HG02798 (cell line): ENCODE data around the gene PAM16.
"Not testable (repeated sequence)": the region's sequence is repeated elsewhere in the genome, so short reads cannot be mapped to it uniquely, and the experiment has no call there.

ENCODE experiments used
- ATAC-seq: cut with Tn5 transposase; IDR thresholded peaks from one replicate; pipeline ENCODE4 v1.9.1; 2021; ENCODE audit warnings: mild to moderate bottlenecking; ENCODE audit not compliant: unreplicated experiment, poor library complexity

Gene PAM16

DNA sequence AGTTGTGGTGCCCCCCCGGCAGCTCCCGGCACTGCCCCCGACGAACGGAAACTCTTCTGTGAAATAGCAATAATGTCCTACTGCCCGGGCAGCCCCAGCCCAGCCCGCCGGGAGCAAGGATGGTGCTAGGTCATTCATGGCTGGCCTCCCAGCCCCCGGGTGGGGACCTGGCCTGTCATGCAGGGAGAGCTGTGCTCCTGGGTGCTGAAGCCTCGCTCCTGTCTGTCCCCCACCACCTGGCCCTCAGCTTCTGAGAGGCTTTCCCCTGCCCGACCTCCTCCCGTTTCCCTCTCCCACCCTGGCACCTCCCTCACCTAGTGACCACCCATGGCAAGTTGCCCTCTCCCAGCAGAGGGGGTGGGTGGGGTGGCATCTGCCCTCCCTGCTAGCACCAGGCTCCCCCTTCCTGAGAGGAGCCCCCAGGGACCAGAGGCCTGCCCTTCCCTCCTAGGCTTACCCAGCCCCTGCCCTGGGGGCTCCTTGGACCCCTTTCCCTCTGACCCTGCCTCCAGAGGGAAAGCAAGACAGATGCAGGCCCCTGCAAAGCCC is 13.5 kb downstream of the PAM16 start:
- no peak for ATAC-seq

DNA sequence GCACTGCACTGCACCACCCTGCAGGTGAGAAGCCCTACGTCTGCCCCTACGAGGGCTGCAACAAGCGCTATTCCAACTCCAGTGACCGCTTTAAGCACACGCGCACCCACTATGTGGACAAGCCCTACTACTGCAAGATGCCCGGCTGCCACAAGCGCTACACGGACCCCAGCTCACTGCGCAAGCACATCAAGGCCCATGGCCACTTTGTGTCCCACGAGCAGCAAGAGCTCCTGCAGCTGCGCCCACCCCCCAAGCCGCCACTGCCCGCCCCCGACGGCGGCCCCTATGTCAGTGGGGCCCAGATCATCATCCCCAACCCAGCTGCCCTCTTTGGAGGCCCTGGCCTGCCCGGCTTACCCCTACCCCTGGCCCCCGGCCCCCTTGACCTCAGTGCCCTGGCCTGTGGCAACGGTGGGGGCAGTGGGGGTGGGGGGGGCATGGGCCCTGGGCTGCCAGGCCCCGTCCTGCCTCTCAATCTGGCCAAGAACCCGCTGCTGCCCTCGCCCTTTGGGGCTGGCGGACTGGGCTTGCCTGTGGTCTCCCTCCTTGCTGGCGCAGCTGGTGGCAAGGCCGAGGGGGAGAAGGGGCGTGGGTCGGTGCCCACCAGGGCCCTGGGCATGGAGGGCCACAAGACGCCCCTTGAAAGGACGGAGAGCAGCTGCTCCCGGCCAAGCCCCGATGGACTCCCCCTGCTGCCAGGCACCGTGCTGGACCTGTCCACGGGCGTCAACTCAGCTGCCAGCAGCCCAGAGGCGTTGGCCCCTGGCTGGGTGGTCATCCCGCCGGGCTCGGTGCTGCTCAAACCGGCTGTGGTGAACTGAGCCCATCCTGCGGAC is 14.2 kb downstream of the PAM16 start:
- ATAC-seq, result no peak

DNA sequence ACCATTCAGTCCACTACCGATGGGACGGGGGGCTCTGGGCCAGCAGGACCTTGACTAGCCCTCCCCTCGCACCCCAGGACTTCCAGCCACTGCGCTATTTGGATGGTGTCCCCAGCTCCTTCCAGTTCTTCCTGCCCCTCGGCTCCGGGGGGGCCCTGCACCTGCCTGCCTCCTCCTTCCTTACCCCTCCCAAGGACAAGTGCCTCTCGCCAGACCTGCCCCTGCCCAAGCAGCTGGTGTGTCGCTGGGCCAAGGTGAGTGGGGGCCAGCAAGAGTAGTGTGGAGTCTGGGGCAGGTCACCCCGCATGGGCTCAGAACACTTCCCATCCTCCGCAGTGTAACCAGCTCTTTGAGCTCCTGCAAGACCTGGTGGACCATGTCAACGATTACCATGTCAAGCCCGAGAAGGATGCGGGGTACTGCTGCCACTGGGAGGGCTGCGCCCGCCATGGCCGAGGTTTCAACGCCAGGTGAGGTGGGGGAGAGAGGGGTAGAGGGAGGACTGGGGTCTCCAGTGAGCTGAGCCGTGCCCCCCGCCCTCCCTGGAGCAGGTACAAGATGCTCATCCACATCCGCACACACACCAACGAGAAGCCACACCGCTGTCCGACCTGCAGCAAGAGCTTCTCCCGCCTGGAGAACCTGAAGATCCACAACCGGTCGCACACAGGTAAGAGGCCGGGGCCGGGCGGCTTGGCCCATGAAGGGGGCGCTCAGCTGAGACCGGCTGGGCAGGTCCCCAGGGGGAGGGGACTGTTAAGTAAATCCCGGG is 16.2 kb downstream of the PAM16 start:
- ATAC-seq, result no peak

DNA sequence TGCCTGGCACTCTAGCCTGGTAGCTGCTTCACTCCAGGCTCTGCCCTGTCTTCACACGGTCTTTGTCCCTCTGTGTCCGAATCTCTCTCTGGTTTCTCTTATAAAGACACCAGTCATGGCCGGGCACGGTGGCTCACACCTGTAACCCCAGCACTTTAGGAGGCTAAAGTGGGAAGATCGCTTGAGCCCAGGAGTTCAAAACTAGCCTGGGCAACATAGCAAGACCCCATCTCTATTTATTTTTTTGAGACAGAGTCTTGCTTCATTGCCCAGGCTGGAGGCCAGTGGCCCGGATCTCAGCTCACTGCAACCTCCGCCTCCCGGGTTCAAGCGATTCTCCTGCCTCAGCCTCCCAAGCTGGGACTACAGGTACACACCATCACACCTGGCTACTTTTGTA is 17.4 kb downstream of the PAM16 start:
- not testable (repeated sequence) for ATAC-seq

DNA sequence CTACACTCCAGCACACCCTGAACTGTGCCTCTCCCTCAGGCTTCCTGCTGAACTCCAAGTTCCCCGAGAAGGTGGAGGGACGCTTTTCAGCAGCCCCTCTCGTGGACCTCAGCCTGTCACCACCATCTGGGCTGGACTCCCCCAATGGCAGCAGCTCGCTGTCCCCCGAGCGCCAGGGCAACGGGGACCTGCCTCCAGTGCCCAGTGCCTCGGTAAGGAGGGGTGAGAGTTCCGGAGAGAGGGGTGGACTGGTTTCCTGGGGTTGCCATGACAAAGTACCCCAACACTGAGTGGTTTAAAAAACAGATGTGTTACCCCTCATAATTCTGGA is 17.8 kb downstream of the PAM16 start:
- no peak for ATAC-seq

DNA sequence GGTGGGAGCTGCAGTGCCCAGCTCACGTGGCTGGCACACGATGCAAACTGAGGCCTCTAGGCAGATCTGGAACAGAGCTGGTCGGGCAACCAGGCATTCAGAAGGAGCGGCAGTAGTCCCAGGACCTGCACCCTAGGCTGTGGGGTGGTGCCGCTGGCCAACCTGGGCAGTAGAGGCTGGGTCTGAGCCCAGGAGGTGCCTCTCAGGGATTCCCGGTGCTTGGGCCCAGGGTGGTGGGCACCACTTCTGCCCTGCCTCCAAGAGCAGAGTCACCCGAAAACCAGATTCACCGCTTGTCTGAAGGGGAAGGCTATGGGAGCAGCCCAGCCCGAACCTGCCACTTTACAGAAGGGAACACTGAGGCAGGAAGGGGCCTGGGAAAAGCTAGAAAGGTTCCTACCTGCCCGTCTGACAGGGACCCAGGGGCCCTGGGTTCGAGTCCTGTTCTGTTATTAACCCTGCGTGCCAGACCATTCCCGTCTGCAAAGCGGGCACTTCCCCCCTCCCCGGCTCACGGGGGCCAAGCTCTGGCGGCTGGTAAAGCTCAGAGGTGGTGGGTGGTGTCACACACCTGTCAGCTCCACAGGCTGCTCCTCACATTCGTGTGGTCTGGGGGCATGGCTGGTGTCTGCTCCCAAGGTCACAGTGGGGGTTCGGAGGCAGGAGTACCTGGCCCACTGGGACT is 18.4 kb downstream of the PAM16 start:
- ATAC-seq, result no peak

DNA sequence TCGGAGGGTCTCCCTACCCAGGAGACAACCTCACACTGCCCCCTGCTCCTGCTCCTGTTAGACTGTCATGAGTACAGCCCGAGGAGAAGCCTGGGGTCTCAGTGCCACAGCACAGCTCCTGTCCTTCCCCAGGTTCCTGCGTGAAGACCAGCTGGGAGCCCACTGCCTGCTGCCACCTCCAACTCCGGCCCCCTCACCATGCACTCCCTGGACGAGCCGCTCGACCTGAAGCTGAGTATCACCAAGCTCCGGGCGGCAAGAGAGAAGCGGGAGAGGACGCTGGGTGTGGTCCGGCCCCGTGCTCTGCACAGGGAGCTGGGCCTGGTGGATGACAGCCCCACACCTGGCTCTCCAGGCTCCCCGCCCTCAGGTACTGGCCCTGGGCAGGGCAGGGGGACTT is 19.0 kb downstream of the PAM16 start:
- ATAC-seq, result no peak

DNA sequence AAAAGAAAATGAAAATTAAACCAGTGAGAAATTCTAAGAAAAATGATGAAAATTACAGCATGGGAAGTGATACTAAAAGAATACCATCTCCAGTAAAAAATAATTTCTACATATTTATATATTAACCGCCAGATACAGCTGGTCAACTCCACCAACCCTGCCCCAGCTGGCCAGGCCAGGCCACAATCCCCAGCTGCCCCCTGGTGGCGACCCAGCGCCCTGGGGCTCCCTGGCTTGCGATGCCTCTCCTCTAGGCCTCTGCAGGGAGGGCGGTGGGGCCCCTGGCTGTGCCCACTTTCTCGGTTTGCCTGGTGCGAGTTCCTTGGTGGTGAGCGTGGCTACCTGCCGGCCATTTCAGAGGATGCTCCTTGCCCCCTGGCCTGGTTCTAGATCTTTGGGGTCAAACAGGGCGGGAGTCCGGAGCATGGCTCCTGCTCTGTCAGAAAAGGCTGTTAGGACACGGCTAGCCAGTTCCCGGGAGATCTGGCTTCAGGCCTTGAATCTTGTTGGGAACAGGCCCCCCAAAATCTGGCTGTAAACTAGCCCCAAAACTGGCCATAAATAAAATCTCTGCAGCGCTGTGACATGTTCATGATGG is 20.7 kb downstream of the PAM16 start:
- peak; percentile 52 for ATAC-seq

DNA sequence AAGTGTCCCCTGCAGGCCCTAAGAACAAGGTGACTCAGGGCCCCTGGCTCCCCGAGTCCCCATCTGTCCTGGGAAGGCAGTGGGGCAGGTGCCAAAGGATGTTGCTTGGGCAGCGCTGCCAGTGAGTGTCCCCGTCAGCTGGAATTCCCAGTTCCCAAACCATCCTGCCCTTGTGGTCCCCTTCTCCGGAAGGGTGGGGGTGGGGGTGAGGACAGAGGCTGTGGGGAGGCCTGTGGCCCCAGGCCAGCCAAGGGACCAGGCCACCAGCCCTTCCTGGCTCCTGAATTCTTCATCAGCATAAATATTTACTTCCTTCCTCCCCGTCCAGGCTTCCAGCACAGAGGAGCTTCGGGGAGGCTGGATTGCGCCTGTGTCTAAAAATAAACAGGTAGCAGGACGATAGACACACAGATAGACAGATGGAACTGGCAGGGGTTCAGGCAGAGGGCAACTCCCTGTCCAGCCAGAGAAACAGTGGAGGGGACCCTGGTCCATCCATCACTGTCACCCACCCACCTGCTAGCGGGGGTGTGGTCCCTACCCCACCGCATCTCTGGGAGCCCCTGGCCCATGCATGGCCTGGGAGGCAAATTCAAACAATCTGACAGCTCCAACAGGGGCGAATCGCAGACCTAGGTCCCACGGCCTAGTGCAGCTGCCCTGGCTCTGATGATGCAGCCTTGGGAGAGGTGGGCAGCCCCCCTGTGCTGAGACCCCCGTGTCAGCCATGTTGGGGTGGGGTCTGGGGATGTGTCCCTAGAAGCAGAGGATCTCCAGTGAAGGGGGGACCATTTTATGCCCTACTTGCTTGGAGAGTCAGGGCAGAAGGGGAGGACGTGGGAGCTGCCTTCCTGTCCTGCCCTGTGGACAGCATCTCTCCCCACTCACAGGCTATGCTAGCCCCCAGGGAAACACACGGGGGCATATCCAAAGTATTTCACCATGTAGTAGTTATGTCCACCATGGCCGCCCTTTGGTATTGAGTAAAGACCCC is 22.0 kb downstream of the PAM16 start:
- no peak for ATAC-seq

DNA sequence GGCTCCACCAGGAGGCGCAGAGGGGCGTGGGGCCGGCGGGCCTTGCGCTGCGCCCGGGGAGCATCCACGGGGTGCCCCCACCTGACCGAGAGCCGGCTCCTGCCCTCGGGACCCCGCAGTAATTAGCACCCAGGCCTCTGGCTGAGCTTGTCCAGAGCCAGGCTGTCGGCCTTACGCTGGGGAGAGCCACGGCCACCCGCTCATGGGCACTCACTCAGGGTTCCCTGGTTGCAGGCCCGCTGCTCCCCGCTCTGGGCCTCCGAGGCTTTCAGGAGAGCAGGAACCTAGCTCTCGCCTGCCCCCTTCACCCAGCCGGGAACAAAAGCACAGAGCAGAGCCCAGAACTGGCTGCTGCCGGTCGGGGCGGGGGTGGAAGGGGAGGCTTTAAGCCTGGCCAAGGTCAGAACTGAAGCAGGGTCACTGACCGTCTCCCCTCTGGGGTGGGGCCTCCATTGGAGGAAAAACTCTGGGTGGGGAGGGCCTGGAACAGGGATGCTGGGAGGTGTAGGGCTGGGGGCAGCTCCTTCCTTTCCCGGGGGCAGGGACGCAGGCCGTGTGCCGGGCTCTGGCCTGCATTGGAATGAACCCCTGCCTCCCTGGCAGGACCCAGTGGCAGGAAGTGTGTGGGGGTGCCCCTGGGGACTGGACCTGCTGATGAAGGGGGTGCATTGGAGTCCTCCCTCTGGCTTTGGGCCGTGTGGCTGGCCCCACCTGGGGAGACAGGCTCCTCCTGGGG is 22.9 kb downstream of the PAM16 start:
- no peak for ATAC-seq

DNA sequence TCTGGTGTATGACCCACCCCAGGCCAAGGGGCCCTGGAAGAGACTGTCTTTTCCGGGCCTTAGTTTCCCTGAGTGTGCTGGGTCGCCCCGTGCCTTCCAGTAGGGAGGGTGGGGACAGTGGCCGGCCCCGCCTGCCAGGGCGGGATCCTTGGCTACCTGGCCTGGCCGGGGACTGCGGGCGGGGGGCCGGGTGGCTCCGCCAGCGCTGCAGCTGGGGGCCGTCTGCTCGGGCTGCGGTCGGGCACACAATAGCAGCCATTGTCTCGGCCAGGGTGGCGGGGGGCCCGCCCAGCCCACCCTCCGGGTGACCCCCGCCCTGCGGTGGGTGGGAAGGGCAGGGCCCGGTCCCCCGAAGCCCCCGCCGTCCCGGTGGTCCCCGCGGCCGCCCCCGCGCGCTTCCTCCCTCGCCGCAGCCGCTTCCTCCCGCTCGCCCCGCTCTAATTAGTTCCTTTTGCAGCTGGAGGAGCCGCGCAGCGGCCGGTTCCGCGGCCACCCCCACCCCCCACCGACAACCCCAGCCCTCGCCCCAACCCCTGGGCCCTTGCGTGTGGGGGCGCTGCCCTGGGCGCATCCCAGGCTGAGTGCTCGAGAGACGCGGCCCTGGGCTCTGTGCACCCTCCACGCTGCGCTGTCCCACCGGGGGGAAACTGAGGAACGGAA is 23.6 kb downstream of the PAM16 start:
- no peak for ATAC-seq

DNA sequence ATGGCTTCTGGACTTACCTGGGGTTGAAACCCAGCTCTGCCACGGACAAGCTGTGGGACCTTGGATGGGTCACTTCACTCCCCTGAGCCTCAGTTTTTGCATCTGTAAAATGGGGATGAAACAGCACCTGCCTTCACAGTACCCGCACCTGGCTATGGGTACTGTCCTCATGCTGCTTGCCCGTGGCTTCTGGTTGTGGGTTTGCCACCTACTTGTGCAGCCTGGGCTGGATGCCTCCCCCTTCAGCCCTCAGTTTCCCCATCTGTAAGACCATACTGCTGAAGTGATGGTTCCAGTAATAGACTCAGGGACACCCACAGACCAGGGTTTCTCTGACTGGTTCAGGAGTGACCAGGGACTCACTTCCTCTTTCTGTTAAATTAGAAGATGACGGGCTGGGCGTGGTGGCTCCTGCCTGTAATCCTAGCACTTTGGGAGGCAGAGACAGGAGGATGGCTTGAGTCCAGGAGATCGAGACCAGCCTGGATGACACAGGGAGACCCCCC is 25.8 kb downstream of the PAM16 start:
- no peak for ATAC-seq

DNA sequence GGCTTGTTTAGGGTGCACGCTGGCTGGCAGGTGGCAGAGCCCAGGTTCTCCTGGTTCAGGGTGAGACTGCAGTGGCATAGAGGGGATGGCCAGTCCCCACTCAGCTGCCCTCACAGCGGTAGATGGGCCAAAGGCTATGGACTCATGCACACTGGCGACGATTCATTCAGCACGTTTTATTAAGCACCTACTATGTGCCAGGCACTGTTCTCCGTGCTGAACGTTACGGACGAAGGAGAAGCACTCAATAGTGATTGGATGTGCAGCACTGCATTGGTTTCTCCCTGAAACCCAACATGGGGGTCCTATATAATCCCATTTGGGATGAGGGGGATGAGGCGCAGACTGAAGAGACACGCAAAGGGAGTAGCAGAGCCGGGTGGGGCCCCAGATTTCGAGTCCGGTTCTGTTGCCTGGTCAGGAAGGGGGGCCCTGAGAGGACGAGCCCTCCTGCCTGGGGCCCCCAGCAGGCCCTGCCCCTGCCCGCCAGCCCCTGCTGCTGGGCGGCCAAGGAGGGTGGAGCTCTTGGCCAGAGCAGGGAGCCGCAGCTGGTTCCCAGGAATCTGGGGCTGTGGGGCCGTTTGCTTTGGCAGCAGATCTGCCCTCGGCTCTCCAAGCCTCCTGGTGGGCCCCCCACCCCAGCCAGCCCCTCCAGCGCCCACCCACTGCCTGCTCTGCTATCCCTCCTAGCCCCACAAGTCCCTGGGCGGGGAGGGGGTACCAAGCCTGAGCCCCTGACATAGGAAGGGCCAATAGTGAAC is 26.4 kb downstream of the PAM16 start:
- ATAC-seq, result no peak

DNA sequence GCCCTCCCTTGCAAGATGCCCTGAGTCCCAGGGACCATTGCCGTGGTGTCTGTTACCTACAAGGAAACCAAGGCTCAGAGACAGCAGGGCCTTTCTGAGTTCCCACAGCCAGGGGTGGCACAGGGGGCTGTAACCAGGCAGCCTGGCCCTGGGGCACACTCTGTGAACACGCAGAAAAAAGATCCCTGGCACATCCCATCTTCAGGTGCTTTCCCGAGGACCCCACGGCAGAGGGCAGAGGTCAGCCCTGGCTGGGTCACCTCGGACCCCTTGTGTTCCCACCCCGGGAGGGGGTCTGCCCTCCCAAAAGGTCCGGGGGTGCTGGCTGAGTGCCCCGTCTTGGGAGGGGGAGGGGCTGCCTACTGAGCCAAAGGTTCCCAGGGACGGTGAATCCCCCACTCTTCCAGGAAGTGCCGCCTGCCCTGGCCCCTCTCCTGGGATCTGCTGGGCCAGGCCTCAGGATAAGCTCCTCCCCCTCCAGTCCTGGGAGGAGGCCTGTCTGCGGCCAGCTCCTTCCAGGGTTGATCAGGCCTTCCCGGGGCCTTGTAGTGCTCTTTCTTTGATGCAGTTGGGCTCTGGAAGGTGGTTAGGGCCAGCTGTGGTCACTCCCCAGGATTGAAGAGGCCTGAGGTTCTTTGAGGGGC is 27.2 kb downstream of the PAM16 start:
- no peak for ATAC-seq

DNA sequence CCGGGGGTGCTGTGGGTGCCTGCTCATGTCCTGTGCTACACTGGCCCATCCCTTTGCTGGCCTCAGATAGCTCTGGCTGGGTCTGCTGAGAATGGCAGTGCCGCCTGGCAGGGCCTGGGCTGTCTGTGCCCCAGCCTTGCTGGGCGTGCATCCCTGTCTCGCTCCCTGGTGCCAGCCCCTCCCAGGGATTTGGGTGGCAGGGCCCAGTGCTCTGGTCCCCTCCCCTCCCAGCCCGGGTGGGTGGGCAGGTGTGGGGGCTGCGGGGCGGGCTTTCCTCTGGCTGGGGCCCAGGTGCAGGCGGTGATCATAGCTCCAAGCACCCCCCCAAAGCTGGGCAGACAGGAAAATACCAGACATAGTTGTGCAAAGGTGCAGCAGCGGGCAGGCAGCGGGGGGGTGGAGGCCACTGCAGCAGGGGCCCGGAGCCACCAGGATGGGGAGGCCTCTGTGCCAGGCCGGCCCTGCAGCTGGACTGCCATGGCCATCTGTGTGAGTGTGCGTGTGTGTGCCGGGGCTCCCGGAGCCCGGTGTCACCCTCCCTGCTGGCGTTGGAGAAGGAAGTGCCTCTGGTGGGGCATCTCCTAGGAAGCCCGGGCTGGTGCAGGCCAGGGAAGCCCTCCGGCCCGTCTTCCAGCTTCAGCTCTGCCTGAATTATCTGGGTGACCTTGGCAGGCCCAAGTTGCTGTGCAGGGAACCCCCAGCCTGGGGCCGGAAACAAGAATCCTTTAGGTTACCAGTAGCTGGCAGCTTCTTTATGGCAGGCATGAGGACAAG is 27.9 kb downstream of the PAM16 start:
- ATAC-seq, result no peak
